ENCODE results near the gene ITGB1BP2.

GRCh38 chrX:71326394-71326793 is 24.8 kb downstream of the ITGB1BP2 start:
- no peak for TF ChIP-seq CTCF (IDR thresholded peaks at IDR 0.05; ENCODE audit: low read depth, low read length)
- no peak for TF ChIP-seq EZH2phosphoT487 (IDR thresholded peaks at IDR 0.05; ENCODE audit: low read depth)
